Spleen (tissue), 7 donors: ENCODE data around the gene OFD1.
A peak's percentile ranks its signal among the peaks of the same experiment; 100 is the strongest.
"Not testable (repeated sequence)": the region's sequence is repeated elsewhere in the genome, so short reads cannot be mapped to it uniquely, and the experiment has no call there.

Source experiments
- CTCF ChIP-seq, 11 experiments: fragments of 200-600 bp in 7 of 11; fragments of 450-650 bp in 4 of 11; sonication (generic) in 4 of 11; IDR thresholded peaks in 8 of 11; conservative IDR thresholded peaks in 3 of 11; 1 replicate in 7 of 11; 2 replicates in 4 of 11; pipeline versions ENCODE4 v1.4.0 to v1.8.0; 2016 to 2021; ENCODE audit warnings: antibody characterized with exemption in 11 of 11, inconsistent platforms in 4 of 11, mild to moderate bottlenecking in 1 of 11
- POLR2A ChIP-seq, 3 donors: fragments of 450-650 bp; IDR thresholded peaks; one replicate each; pipeline ENCODE4 v1.5.1; 2017; ENCODE audit warnings: antibody characterized with exemption in 3 of 3, mild to moderate bottlenecking in 1 of 3
- POLR2AphosphoS5 ChIP-seq, 3 donors: sonication (generic); formaldehyde crosslinking; IDR thresholded peaks; one replicate each; pipeline ENCODE4 v1.5.1; 2017; ENCODE audit warnings: antibody characterized with exemption in 3 of 3
- donor health status: DM: no; HTN: no; CAD: no; lungs with moderate emphysema.
- donor health status: DM: no; HTN: no; CAD: no.
- donor health status: DM: no; HTN: no; CAD: no.

- not testable (repeated sequence) for TF ChIP-seq POLR2A (IDR thresholded peaks at IDR 0.05); CTCF (IDR thresholded peaks at IDR 0.05 in 8 of 11, conservative IDR thresholded peaks at IDR 0.05 in 3 of 11)
- TF ChIP-seq POLR2AphosphoS5 (IDR thresholded peaks at IDR 0.05): peak in 2 of 3 donors; percentile 26 to 42
Measured at GRCh38 chrX:13724878-13725277, 9.7 kb upstream of the OFD1 start.
